HTR-8/SVneo (cell line): Measurements from ENCODE around the gene FNDC3B.
"Not testable (repeated sequence)": the region's sequence is repeated elsewhere in the genome, so short reads cannot be mapped to it uniquely, and the experiment has no call there.

Experiments used
- DNase-seq: peaks from one replicate; pipeline ENCODE4 v3.0.0; 2011; ENCODE audit warnings: low spot score, mixed read lengths; ENCODE audit not compliant: insufficient read length
- FAIRE-seq: peaks from 2 replicates; lab custom pipeline; 2011; peaks lifted over from hg19 to GRCh38; lab: Jason Lieb, UNC

Gene FNDC3B

DNA sequence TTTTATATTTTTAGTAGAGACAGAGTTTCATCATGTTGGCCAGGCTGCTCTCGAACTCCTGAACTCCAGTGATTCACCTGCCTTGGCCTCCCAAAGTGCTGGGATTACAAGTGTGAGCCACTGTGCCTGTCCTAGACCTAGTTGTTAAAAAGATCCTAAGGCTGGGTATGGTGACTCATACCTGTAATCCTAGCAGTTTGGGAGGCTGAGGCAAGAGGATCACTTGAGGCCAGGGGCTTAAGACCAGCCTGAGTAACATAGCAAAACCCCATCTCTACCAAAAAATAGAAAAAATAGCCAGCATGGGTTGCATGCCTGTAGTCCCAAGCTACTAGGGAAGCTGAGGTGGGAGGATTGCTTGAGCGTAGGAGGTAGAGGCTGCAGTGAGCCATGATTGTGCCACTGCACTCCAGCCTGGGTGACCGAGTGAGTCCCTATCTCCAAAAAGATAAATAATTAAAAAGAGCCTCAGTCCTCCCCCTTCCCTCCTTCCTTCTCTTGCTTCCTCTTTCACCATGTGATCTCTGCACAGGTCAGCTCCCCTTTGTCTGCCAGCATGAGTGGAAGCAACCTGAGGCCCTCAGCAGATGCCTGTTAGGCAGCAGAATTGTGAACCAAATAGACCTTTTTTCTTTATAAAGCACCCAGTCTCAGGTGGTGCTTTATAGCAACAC, 9.8 kb upstream of the FNDC3B start:
- DNase-seq, result no peak
- no peak for FAIRE-seq

DNA sequence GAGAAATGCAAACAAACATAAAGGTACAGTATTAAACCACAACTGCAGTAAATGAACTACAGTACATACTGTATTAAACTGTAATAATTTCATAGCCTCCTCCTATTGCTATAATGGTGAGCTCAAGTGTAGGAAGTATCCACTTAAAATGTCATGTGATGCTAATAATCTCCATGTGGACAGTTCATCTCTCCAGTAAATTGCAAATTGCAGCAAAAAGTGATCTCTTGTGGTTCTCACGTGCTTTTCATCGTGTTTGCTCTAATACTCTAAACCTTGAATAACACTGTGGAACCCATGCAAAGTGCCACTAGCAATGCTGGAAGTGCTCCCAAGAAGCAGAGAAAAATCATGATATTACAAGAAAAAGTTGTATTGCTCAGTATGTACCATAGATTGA, 9.2 kb upstream of the FNDC3B start:
- FAIRE-seq (no peak), DNase-seq (no peak)

DNA sequence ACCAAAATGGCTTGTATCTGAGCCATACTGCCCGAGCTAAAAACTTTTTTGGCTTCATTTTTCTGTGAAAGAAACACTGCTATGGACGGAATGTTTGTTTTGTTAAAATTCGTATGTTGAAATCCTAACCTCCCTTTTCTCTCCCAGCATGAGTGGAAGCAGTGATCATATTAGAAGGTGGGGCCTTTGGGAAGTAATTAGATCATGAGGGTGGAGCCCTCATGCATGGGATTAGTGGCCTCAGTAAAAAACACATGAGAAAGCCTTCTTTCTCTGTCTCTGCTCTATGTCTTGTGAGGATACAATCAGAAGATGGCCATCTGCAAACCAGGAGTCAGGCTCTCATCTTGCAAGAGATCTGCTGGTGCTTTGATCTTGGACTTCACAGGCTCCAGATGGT, 7.4 kb upstream of the FNDC3B start:
- FAIRE-seq, result no peak
- no peak for DNase-seq

DNA sequence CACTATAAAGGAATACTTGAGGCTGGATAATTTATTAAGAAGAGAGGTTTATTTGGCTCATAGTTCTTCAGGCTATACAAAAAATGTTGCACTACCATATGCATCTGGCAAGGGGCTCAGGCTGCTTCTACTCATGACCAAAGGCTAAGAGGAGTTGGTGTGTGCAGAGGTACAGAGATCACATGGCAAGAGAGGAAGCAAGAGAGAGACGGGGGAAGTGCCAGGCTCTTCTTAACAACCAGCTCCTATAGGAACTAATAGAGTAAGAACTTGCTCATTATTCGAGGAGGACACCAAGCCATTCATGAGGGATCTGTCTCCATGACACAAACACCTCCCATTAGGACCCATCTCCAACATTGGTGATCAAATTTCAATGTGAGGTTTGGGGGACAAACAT, 6.0 kb upstream of the FNDC3B start:
- FAIRE-seq (no peak), DNase-seq (no peak)

DNA sequence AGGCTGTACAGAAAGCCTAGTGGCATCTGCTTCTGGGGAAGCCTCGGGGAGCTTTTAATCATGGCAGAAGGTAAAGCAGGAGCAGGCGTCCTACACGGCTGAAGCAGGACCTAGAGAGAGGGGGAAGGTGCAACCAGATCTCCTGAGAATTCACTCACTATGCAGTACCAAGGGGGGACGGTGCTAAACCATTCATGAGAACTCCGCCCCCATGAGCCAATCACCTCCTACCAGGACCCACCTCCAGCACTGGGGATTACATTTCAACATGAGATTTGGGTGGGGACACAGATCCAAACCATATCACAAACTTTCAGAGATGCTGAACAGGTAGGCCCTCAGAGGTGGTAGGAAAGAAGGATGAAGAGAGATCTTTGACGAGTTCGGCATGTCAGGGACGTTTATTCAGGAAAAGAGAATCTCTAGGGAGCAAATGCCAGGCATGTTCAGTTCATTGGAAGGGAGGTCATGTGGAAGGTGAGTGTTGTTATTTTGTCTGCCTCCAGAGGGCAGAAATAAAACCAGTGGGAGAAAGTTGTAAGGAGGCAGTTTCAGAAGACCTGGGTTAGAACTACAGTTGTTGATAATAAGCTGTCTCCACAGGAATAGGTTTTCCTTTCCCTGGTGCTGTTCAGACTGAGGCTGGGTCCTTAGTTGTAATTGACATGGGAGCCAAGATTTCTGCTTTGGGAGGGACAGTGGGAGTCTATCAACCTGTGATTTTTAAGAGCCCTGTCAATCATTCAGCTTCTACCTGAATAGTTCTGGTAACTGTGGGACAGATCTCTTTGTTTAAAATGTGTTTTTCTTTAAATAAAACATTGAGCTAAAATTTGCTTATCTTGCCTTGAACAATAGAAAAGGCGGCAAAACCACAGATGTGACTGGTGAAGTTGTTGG, 4.3 kb upstream of the FNDC3B start:
- FAIRE-seq (no peak), DNase-seq (peak; percentile 51)

DNA sequence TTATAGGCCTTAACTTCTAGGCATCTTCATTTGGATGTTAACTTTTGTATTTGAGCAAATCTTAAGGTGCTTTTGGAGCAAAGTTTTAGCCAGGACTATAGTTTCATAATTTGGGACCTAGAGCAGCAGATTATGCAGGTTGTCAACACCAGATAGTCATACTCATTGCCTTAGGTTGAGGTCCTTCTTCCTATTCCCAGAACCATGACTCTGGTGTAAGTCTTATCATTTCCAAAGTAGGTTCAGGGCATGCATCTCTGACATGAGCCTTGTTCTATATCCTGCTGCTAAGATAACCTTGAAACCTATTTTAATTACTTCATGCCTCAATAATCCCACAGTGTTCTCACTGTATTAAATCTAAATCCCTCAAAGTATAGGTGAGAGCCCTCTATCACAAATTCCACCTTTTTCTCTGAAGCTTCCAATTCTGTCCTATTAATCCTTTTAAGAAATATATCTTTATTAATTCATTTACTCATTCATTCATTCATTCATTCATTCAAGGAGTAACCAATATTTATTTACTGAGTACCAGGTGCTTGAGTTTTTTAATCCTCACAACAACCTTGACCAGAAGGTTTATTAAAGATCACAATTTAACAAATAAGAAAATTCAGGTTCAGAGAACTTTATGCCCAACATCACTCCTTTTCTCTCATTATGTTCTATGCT, 2.7 kb upstream of the FNDC3B start:
- DNase-seq, result no peak
- FAIRE-seq, result no peak

DNA sequence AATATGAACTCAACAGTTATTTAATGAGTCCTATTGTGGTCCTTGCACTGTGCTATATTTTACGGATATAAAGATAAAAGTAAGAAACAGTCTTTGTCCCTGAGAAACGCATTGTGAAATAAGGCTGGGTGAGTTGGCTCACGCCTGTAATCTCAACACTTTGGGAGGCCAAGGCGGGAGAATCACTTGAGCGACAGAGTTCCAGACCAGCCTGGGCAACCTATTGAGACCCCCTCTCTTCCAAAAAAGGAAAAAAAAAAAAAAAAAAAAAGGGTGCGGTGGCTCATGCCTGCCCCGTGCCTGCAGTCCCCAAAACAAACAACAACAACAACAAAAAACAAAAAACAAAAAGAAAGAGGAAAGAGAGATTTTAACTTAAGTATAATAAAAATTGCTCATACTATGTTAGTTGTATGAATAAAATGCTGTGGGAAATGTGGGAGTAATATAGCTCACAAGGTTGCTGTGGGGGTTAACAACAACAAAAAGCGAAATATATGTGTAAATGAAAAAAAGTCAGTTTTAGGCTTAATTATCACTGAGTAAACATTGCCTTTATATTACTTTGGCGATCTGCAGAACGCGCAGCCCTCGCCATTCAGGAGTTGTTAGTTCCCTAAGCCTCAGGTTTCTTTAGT, 461 bp upstream of the FNDC3B start:
- DNase-seq (no peak), FAIRE-seq (no peak)

DNA sequence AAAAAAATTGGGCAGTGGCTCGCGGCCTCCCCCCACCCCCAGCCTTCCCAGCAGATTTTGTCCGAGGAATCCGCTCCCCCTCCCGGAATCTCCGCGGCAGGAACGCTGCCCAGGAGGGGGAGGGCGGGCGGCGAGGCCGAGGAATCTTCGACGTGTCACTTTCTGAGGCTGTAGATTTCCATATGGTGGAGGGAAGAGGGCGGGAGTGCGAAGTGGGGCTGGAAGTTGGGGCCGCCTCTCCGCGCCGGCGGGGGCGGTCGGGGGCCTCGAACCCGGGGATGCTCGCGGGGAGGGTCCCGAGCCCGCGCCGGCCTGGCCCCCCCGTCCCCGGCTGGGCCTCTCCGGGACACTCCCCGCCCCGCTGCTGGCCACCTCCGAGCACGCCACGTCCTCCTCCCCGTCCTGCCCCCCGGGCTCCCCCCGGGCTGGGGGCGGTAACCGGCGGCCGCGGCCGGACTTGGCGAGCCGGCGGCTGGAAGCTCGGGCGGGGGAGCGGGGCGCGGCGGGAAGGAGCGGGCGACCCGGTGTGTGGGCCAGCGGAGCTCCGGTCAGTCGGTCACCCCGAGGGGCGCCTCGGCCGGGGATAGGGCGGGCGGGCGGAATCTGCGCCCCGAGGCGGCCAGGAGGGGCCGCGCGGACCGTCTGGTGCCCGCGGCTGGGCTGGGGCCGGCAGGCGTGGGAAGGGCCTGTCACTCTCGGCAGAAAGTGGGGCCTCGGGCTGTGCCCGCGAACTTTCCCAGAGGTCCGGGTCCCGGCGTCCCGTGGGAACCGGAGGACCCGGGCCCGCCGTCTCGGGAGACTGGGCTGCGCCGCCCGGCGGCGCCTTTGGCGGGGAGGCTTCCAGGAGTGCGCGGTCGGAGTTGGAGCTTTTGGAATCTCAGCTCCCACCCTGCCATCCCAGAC, 951 bp downstream of the FNDC3B start:
- DNase-seq (peak; percentile 66), FAIRE-seq (no peak)

DNA sequence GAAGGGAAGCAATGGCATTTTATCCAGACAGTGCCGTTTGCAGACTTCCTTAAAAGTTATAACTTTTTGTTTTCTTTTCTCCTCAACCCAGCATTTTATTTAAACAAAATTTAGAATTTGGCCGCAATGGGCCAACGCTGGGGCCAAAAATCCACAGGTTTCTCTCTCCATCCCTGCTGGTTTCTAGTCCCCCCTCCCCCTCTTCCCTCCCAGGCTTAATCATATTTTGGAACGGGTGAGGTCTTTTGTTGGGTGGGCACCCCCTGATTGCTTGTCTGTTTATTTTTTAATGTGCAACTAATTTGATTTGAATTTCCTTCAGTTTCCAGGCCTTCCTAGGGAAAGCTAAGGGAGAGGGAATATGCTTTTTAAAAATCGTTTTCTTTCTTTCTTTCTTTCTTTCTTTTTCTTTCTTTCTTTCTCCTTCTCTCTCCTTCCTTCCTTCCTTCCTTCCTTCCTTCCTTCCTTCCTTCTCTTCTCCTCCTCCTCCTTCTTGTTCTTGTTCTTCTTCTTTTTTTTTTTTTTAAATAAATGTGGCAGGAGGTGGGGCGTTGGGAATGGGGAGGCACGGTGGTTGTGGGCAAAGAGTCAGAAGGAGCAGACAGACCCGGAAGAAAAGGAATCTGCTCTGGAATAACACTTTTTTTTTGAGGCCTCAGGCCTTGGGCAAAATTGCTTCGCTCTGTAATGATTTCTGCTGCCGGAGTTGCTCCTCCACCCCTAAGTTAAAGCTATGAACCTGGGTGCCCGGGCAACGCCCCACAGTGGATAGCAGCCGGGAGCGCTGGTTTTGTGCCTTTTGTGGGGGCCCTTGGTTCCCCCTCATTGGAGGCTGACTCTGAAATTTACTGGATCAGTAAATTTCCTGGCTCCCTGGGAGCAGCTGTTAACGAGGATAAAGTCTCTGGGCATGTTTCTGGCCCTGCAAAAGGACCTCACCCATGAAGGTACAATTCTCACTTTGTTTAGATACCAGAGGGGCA, 1.9 kb downstream of the FNDC3B start:
- DNase-seq (peak; percentile 51), FAIRE-seq (no peak)

DNA sequence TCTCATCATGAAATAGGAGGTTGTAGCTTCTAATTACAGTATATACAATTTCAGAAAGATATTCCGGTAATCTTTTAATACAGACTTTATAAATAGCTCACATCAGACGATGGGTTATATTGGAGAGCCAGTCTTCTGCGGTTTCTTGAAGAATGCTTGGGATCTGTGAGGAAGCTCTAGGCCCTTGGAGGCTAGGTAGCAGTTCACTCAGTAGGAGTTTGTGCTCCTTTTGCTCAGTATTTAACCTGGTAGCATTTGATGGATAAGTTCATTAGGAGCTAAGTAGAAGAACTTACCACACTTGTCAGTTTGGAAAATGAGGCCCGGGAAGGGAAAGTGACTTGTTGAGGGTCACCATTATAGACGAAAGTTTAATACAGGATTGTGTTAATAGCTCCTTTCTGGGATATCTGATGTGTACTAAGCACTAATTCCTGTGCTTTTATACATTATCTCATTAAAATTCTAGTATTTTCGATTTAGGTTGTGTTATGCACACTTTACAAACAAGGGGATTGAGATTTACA, 2.8 kb downstream of the FNDC3B start:
- FAIRE-seq, result no peak
- no peak for DNase-seq

DNA sequence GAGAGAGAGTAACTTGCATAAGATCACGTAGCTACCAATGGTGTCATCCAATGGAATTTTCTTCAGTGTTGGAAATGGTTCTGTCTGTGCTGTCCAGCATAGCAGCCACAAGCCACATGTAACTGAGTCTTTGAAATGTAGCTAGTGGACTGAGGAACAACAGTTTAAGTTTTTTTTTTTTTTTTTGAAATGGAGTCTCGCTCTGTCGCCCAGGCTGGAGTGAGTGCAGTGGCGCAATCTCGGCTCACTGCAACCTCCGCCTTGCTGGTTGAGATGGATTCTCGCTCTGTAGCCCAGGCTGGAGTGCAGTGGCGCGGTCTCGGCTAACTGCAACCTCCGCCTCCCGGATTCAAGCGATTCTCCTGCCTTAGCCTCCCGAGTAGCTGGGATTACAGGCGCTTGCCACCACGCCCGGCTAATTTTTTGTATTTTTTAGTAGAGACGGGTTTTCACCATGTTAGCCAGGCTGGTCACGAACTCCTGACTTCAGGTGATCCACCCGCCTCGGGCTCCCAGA, 3.3 kb downstream of the FNDC3B start:
- not testable (repeated sequence) for FAIRE-seq, DNase-seq

DNA sequence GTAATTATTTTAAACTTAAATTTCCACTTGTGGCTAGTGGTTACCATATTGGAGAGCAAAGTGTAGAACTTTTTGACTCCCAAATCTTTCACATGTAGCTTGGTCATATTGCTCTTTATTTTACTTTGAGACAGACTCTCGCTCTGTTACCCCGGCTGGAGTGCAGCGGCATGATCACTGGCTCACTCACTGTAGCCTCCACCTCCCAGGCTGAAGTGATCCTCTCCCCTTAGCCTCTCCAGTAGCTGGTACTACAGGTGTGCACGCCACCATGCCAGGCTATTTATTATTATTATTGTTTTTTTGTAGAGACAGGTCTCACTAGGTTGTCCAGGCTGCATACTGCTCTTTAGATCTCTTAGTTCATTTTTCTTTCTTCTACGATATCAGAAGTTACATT, 3.9 kb downstream of the FNDC3B start:
- DNase-seq (no peak), FAIRE-seq (no peak)

DNA sequence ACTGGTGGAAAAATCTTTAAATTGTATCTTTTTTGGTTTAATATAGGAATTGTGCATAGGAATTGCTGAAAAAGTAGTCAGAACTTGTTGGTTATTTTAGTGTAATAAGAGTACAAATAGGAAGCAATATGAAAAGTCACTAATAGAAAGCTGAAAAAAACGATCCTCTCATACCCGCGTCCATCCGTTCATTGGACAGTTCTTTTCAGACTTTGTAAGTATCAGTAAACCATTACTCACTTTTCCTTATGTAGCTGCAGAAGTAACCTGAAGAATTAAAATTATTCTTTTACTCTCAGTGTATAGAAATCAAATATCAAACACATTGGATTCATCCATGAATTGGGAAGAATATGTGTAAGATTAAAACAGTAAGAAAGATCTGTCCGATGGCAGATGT, 4.4 kb downstream of the FNDC3B start:
- FAIRE-seq (no peak), DNase-seq (no peak)

DNA sequence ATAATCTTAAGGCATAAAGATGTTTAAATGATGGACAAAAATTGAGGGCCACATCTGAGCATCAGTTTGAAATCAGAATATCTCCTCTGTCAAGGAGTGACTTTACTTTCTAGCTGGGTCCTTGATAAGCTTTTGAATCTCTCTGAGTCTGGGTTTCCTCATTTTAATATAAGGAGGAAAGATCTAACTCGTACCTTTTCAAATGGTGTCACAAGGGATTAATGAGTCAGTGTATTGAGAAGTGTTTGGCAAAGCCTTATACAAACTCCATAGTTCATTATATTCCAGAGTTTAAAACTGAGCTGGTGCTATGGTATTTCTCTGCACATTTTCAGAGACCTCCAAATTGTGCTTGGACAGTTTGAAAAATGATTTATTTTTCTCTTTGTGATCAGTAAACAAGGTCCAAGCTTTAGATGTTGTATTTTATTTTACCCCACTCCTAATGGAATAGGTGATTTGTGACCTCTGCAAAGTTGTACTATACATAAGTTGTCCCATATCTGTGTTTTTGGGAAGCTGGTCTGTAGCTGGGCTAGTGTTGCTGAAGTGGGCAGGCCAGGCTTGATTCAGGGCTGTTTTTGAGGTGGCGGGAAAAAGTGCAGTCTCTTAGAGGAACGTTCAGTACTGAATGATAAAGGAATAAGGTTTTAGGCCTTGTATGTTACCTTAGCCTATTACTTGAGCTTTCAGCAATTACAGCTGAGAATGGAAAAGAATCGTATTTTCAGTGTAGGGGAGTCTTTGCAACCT, 5.6 kb downstream of the FNDC3B start:
- DNase-seq (no peak), FAIRE-seq (no peak)

DNA sequence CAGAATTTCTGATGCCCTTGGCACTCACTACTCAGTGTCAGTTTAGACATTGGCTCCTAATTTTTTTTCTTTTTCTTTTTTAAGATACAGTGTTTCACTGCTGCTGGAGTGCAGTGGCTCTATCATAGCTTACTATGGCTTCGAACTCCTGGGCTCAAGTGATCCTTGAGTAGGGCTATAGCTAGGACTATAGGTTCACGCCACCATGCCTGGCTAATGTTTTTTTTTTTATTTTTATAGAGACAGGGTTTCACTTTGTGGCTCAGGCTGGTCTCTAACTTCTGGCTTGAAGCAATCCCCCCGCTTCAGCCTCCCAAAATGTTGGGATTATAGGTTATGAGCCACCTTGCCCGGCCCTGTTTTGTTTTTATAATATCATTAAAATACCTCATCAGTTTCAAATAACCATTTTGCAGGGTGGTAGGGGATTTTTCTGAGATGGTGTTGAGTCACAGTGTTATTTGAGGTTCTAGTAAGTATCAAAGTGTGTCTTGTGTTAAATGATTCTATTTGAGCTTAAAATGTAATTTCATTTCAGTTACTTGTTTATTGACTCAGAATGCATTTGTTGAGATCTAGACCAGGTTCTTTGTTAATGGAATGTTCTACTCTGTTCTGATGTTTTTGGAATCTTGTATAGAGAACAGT, 7.0 kb downstream of the FNDC3B start:
- FAIRE-seq (no peak), DNase-seq (no peak)

DNA sequence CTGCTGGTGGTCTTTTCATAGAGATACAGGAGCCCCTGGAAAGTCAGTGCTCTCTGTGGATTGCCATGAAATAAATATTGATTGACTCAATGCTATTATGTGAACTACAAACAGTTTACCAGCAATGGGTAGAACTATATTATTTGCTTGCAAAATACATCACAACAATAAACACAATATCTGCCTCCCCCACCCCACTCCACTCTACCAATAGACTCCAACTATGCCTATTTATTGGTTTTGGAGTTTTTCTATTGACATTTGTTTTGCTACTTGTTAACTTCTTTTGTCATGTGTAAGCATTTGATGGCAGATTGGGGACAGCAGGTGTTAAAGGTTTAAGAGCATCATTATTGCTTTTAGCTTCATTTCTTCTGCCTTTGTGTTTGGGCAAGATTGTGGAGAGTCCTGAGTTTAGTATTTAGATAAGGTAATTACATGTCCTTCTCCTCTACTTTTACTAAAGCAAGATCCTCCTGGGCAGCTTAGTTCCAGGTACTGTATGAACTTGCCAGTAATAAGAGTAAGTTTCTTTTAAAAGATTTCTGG, 8.3 kb downstream of the FNDC3B start:
- DNase-seq (no peak), FAIRE-seq (no peak)

DNA sequence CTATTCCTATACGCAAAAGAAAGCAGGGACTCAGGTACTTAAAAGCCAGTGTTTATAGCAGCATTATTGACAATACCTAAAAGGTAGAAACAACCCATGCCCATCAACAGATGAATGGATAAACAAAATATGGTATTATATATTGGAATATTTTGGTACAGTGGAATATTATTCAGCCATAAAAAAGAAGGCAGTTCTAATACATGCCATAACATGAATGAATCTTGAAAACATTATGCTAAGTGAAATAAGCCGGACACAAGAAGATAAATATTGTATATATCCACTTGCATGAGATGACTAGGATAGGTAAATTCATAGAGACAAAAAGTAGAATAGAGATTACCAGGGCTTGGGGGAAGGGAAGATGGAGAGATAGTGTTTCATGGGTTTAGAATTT, 9.2 kb downstream of the FNDC3B start:
- DNase-seq (no peak), FAIRE-seq (no peak)
